Measurements from ENCODE around the gene RGL1.

- TF ChIP-seq EP300 (IDR thresholded peaks at IDR 0.05; ENCODE audit: low read depth) (no peak), CTCF (IDR thresholded peaks at IDR 0.05) (no peak), POLR2AphosphoS5 (IDR thresholded peaks at IDR 0.05) (no peak), POLR2A (IDR thresholded peaks at IDR 0.05) (no peak)
Observed at GRCh38 chr1:183810121-183810520, 5.2 kb downstream of the RGL1 start.
